NCI-H2196 (cell line): Measurements from ENCODE around the gene EFNB2.

Source experiments
- DNase-seq: peaks from one replicate; lab custom pipeline; 2025; ENCODE audit not compliant: unreplicated experiment; lab: John Stamatoyannopoulos, UW

The EFNB2 gene

DNA sequence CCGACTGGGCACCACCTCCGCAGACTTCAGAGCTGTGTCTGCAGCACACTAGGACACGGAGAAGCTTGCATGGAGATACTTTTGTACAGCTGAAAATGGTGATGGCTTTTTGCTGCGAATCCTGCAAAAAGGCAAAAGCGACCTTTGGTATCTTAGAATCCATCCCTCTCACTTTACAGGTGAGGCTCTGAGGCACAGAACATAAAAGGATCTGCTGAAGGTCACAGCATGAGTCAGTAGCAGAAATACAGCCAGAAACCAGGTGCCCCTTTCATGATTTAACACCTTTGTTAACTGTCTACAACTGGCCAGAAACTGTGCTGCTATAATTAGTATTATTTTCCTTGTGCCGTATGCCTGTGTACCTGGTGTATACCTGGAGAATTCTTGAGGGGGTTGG, 48.3 kb downstream of the EFNB2 start:
- no peak for DNase-seq

GRCh38 chr13:106486287-106486686, 49.2 kb downstream of the EFNB2 start:
- no peak for DNase-seq

GRCh38 chr13:106484537-106485193, 50.8 kb downstream of the EFNB2 start:
- no peak for DNase-seq

DNA sequence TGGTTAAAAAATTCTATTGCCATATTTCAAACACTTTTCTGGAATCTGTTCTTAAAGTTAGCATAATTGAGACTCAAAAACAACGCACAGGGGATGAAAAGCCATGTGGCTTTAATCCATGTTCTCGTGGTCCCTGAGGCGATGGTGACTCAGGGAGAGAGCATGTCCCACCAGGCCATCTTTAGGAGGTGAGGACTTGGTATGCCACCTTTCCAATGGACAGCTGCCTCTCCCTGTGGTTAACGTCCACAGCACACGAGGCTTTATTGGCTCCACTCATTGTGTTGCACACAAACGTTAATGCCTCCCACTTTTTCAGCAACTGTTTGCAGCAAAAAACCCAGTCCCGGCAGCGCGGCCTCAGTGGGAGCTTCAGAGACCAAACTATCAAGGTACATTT, 51.4 kb downstream of the EFNB2 start:
- no peak for DNase-seq

GRCh38 chr13:106481919-106482318, 53.5 kb downstream of the EFNB2 start:
- no peak for DNase-seq

- no peak for DNase-seq
Observed at GRCh38 chr13:106480351-106480910, 55.0 kb downstream of the EFNB2 start.

- no peak for DNase-seq
Observed at GRCh38 chr13:106479929-106480328, 55.5 kb downstream of the EFNB2 start.

- DNase-seq: no peak
Observed at GRCh38 chr13:106478116-106478515, 57.3 kb downstream of the EFNB2 start.

DNA sequence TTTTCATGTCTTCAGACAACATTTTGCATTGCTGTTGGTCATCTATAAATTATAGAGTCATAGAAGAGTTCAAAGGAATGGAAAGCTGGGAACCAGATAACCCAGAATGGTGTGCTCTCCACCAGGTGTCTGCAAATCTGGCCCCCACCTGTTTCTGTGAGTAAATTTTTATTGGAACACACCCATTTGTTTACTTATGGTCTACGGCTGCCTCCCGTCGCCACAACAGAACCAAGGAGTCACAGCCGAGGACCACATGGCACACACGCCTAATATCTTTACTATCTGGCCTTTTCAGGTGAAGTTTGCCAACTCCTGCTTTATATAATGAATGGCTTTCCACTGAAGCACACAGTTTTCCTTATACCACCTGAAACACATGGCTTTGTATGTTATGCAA, 58.2 kb downstream of the EFNB2 start:
- no peak for DNase-seq

- DNase-seq: no peak
Observed at GRCh38 chr13:106475852-106476251, 59.6 kb downstream of the EFNB2 start.

GRCh38 chr13:106474912-106475311, 60.5 kb downstream of the EFNB2 start:
- DNase-seq: no peak

DNA sequence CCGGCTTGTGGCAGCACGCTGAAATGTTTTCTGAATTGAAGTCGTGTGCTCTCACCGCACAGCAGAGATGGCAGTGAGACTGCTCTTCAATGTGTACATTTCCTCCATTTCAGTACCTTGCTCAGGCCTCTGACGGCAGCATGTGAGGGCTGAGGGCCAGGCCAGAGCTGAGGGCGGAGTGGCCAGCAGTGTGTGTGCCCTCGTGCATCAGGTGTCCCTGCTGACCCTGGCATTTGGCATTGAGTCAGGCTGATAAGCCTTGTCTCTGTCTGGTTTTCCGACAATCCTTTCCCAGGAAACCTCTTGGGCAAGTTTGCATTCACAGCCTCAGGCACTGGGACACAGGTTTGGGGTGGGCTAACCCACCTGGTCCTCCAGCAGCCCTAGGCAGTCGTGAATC, 62.3 kb downstream of the EFNB2 start:
- no peak for DNase-seq

GRCh38 chr13:106472621-106473020, 62.8 kb downstream of the EFNB2 start:
- DNase-seq: no peak

GRCh38 chr13:106471957-106472543, 63.4 kb downstream of the EFNB2 start:
- no peak for DNase-seq

- DNase-seq: no peak
Observed at GRCh38 chr13:106470576-106470975, 64.9 kb downstream of the EFNB2 start.

GRCh38 chr13:106468744-106469590, 66.5 kb downstream of the EFNB2 start:
- no peak for DNase-seq

- no peak for DNase-seq
Observed at GRCh38 chr13:106468207-106468606, 67.3 kb downstream of the EFNB2 start.

DNA sequence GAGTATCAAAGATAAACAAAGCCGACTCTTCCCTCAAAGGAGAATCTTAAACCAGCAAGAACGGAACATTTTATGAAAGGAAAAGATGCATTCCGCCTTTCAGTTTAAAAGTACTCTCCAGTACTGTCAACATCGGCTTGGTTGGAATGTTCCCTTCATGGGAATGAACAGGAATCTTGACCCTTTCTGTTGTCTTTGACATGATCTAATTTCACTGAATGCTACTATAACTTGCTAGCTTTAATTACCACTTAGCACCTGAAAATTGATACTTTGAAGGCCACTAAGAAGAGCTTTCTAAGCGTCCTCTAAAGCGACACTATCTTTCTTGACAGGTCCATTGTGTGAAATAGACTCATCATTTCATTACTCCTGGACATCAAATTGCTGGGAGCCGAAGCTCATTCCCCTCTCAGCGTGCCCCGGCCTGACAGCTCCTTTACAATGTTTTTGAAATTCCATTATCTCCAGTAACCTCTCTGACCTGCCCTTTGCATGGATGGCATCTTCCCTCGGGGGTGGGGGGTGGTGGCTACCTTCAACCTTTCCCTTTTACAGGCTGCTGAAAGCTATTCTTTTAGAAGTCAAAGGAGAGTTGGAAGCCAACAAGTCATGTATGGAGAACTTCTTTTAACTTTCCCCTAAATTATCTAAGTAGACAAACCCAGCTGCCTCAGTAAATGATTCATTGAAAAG, 67.9 kb downstream of the EFNB2 start:
- no peak for DNase-seq

DNA sequence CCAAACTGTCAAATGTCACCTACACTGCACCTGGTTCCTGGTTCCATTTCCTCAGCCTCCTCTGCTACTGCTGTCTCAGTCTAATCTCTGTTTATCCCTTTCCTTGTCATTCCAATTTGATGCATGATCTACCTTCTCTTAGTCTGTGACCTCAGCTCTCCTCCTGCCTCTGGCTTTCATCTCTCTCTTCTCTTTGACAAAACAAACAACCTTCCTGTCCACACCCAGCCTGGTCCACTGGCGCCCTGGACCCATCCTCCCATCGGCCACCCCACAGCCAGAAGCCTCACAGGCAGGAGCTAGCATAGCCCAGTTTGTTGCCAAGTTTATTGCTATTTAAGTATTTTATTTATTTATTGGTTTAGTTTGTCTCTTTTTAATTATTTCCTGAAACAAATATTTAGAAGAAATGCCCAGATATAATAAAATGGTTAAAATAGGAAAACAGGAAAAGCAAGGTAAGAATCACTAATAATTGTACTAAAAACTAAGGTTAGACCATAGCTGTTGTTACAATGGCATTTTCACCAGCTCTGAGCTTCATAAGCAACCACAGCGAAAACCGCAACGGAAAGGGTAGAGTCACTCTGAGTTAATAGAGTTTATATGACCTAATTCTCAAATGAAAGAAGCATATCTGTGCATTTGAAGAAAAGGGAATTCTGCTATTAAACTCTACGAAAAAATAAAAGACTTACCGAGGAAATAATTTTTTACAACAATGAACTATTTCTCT, 68.6 kb downstream of the EFNB2 start:
- DNase-seq: no peak

DNA sequence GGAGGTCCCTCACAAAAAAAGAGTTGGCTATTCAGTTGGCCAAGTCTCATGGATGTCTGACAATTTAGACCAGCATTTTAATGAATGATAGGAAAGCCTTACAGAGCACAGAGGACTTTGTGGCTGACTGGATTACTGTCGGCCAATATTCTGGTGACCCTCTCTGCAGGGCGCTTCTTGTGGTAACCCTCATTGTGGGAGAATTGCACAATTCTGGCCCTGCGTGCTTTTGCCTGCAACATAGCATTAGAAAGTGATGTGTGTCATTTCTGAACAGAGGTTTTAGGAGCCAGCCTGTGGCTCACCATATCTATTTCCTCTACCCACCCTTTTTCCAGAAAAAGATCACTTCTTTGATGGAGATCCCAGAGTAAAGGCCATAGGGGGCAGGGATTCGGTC, 71.4 kb downstream of the EFNB2 start:
- no peak for DNase-seq

DNA sequence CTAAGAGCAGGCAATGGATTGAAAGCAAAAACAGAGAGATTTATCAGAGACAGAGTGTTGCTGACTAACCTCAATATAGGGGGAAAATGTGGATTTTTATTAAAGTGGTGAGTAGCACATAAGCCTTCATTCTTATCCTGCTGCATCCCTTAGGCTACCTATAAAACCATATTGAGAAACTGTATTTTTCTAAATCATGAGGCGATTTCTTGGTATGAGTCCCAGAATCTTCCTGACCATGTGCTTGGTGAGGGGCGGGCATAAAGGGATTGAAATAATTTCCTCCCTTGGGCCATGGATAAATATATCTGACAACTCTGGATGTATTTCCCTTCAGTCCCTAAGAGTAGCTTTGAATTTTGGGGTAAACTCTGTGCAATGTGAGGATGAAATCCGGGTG, 72.8 kb downstream of the EFNB2 start:
- no peak for DNase-seq
